GM19452 (cell line): ENCODE measurements around the gene E4F1.

Experiments
- ATAC-seq: cut with Tn5 transposase; IDR thresholded peaks from one replicate; pipeline ENCODE4 v1.9.1; 2021; ENCODE audit not compliant: unreplicated experiment

E4F1 gene

DNA sequence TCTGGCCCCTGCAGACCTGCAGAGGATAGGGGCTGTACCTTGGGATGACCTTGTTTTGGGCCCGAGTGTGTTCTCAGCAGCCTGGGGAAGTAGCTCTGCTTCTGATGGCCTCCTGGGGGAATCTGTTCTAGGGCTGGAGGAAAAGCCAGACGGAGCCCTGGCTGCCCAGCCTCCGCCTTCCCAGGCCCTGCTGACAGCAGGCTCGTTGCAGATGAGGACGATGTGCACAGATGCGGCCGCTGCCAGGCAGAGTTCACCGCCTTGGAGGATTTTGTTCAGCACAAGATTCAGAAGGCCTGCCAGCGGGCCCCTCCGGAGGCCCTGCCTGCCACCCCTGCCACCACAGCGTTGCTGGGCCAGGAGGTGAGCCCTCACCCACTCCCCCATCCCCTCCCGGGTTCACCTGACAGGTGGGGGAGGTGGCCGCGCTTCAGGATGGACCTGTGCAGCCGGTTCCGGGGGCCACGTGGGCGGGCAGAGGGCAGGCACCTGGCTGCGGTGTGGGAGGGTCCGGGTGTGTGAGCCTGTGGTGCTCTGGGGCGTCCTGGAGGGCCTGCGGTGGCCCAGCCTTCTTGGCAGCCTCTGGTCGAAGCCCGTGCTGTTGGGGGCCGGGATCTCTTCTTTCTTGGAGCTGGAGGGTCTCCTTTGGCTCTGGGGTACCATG, 4.9 kb downstream of the E4F1 start:
- ATAC-seq = no peak

DNA sequence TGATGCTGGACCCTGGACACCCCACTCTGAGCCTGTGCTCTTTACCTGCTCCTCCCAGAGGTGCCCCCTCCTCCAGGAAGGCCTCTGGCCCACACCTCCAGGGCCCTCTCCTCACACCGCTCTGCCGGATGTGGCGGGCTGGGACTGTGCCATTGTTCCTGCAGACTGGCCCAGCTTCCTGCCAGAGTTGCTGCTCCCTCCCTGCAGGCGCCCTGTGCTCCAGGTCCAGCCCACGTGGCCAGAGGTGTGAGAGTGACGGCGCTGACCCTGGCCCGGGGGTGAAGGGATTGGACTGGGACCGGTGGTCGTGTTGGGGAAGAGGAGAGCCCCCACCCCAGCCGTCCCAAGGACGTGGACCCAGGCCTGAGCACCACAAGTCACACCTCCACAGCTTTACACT, 5.7 kb downstream of the E4F1 start:
- ATAC-seq = no peak

DNA sequence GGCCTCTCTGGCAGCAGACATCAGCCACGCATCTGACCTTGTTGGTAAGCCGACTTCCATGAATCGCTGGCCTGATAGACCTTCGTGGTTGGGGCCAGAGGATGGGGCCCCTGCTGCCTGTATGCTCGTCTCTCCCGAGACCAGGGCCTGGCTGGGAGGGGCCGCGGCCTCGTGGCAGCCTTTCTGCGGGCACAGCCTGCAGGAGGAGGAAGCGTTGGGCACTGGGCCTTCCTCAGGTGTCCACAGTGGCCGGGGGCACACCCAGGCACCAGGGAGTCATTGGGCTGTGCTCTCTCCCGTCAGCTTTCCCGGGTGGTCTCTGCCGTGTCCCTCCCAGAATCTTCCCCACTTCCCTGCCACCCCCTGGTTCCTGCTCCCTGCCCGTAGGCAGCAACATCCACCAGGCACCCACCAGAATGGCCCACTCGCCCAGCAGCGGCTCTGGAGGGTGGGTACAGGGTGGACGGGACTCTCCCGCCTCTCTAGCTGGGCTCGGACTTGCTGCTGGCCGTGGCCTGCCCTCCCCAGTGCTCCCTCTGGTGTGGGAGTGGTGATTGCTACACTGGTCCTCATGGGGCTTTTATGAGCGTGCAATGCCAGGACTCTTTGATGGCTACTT, 6.3 kb downstream of the E4F1 start:
- ATAC-seq = no peak

DNA sequence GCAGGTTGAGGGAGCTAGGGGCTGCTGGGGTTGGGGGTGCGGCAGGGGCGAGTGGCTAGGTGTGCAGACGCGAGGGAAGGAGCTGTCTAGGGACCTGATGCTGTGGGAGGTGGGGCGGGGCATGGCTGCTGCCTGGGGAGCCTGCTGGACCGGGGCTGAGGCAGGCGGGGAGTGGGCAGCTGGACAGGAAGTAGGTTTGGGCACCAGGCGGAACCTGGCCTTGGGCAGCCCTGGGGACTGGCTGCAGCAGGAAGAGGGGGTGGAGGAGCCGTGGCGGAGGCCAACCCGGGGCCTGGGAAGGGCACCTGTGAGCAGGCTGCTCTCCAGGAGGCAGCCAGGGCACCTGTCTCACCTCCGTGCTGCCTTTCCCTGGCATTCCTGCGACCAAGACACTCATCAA, 7.0 kb downstream of the E4F1 start:
- ATAC-seq = no peak

DNA sequence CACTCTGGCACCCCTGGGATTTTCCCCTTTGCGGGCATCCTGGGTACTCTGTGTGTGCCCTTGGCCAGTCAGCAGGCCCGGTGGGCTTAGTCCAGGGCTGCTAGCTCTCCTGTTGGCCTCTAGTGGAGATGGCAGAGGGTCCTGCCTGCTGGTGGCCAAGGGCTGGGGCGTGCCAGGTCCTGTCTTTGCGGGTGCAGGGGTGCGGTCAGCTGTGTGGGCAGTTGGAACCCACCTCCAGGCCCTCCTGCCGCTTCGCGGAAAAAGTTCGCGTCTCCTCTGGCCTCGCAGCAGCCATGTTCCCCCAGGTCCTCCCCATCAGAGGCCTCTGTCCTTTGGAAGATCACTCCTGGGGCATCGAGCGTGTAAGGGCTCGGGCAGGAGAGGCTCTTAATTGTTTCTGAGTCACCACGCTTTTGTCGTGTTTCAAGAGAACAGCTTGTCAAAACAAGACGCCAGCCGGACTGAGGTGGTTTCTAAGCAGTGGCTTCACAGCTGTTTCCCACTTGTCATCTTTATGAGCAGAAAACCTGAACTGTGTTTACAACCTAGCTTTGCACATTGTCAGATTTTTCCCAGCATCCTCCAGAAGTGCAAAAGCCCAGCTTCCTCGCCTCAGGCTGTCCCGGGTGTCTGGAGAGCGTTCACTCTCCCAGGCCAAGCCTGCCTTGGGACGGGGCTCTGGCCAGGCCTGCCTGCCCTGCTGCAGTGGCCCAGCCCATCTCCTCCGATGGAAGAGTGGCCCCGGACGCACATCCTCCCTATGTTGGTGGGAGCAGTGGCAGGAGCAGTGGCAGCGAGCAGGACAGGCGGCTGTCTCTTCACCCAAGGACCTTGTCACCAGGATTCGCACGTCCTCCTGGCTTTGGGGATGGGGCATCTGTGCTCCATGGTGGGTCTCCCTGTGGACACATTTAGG, 7.9 kb downstream of the E4F1 start:
- ATAC-seq = no peak

DNA sequence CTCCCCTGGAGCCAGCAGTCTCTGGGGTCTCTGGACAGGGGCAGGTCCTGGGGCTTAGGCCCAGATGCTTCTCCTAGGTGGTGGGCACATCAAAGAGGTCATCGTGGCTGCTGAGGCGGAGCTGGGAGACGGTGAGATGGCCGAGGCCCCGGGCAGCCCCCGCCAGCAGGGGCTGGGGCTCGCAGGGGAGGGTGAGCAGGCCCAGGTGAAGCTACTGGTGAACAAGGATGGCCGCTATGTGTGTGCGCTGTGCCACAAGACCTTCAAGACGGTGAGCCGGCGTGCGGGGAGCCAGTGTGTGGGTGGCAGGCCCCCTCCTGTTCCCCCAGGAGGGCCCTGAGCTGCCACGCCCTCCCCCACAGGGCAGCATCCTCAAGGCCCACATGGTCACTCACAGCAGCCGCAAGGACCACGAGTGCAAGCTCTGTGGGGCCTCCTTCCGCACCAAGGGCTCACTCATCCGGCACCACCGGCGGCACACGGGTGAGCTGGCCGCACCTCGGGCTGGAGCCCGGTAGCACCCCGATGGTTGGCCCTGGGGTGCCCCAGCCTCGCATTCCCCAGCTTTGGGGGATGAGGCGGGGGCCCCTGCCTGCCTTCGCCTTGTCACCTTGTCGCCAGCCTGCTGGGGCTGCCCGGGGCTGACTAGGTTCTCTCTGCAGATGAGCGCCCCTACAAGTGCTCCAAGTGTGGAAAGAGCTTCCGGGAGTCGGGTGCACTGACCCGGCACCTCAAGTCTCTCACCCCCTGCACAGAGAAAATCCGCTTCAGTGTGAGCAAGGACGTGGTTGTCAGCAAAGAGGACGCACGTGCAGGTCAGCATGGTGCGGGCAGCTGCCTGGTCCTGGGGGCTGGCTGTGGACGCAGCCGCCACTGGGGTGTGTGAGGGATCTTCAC, 9.0 kb downstream of the E4F1 start:
- ATAC-seq = no peak

DNA sequence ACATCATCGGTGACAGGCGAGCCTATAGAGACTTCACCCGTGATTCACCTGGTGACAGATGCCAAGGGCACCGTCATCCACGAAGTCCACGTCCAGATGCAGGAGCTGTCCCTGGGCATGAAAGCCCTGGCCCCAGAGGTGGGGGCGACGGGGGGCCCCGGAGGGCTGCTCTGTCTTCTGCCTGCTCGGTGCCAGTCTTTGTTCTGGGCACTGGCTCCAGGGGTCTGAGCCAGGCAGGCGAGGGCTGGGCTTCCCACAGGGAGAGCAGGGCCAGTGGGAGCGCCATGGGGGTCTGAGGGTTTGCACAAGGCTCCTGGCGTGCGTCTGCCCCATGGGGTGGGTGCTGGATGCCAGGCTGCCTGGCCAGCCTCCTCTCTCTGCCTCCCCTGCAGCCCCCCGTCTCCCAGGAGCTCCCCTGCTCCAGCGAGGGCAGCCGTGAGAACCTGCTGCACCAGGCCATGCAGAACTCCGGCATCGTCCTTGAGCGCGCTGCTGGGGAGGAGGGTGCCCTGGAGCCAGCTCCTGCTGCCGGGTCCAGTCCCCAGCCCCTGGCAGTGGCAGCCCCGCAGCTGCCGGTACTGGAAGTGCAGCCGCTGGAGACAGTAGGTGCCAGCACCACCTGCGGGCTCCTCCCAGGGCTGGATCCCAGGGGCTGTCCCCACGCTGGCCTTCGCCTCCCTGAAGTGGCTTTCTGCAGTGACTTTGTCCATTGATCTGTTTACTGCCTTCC, 9.8 kb downstream of the E4F1 start:
- ATAC-seq = no peak

DNA sequence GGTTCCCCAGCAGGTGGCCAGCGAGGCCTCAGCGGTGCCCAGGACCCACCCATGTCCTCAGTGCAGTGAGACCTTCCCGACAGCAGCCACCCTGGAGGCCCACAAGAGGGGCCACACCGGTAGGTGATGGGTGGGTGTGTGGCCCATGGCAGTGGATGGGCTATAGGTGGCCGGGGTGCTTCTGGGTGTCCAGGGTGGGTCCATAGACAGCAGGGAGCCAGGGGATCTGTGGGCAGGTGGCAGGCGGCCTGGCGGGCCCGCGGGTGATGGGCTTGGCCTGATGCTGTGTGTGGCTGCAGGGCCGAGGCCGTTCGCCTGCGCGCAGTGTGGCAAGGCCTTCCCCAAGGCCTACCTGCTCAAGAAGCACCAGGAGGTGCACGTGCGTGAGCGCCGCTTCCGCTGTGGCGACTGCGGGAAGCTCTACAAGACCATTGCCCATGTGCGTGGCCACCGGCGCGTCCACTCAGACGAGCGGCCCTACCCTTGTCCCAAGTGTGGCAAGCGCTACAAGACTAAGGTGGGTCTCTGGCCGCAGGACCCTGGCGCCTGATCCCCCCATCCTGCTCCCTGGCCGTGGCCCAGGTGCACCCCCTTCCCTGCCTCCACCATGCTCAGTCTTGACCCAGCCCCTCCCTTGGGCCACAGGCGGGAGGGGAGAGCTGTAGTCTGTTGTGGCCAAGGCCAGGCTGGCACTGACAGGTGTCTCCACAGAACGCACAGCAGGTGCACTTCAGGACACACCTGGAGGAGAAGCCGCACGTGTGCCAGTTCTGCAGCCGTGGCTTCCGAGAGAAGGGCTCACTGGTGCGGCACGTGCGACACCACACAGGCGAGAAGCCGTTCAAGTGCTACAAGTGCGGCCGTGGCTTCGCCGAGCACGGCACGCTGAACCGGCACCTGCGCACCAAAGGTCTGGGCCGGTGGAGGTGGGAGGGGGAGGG, 10.8 kb downstream of the E4F1 start:
- no peak for ATAC-seq

DNA sequence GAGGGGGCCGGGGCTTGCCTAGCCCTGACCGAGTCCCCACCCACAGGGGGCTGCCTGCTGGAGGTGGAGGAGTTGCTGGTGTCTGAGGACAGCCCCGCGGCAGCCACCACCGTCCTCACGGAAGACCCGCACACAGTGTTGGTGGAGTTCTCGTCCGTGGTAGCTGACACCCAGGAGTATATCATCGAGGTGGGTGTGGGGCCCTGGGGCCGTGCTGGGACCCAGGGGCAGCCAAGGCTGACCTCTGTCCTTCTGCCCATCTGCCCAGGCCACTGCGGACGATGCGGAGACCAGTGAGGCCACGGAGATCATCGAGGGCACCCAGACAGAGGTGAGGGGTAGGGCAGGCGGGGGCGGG, 11.4 kb downstream of the E4F1 start:
- no peak for ATAC-seq

DNA sequence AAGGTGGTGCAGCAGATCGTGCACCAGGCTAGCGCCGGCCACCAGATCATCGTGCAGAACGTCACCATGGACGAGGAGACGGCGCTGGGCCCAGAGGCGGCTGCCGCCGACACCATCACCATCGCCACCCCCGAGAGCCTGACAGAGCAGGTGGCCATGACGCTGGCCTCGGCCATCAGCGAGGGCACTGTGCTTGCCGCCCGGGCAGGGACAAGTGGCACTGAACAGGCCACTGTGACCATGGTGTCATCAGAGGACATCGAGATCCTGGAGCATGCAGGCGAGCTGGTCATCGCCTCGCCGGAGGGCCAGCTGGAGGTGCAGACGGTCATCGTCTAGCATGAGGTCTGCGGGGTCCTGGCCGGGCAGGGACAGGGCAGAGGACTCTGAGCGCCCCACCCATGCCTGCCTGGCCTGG, 11.9 kb downstream of the E4F1 start:
- no peak for ATAC-seq

DNA sequence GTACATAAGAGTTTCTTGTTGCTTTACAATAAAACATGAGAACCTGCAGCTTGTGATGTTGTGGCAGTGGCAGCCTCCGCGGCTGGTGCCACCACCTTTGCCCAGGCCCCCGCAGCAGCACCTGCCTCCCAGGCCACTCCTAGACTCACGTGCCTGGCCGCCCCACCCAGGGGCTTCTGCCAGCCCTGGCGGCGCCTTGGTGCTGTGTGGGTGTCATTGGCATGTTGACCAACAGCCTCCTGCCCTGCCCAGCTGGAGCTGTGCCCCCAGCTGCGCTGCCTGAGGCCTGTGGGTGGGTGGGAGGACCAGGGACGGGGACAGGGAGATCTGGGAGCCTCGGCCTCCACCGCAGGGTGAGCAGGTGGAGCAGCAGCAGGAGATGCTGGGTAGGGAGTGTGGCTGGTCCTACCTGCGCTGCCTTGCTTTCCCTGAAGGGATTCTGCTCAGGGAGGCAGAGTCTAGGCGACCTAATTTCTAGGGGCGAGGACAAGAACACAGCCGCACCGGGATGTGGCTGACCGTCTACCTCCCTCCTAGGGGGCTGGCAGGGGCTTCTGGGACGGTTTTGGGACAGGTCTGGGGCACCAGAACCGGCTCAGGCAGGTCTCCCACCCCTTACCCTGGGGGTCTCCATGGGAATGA, 12.4 kb downstream of the E4F1 start:
- ATAC-seq = no peak

DNA sequence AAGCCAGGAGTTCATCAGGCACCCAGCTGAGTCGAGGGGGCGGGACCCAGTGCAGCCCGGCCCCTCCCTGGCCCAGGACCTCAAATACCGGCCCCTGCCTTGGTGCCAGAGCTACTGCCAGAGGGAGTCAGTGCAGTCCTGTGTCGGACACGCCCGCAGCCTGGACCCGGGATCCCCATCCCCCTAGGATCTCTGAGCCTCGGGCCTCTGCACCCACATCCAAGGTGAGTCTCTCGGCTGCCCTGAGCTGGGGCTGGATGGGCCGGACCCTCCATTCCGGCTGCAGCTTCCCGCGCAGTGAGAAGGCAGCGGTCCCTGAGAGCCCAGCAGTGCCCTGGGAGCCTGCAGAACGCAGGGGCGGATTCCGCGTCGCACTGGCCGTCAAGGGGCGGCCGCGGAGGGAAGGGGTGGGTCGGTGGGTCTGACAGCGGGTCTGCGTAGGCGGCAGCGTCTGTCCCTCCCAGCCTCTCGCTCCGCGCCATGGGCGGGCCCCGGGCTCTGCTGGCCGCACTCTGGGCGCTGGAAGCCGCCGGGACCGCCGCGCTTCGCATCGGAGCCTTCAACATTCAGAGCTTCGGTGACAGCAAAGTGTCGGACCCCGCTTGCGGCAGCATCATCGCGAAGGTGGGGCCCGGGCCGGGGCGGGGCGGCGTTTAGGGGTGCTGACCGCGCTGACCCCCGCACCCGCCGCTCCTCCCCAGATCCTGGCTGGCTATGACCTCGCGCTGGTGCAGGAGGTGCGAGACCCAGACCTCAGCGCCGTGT, 13.1 kb downstream of the E4F1 start, which contains the start of gene DNASE1L2:
TSS of gene DNASE1L2 (plus strand) at position 108 of the 765 bp plus-strand sequence. CDS start at position 481, 373 bp downstream.
- ATAC-seq = no peak

DNA sequence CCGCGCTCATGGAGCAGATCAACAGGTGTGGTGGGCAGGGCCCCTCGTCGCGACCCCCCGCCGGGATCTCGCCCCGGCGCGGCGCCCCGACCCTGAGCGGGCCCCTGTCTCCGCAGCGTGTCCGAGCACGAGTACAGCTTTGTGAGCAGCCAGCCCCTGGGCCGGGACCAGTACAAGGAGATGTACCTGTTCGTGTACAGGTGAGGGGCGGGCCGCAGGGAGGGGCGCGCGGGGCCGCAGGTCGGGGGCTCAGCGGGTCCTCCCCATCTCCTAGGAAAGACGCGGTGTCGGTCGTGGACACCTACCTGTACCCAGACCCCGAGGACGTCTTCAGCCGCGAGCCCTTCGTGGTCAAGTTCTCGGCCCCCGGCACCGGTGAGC, 13.7 kb downstream of the E4F1 start:
- ATAC-seq = no peak

DNA sequence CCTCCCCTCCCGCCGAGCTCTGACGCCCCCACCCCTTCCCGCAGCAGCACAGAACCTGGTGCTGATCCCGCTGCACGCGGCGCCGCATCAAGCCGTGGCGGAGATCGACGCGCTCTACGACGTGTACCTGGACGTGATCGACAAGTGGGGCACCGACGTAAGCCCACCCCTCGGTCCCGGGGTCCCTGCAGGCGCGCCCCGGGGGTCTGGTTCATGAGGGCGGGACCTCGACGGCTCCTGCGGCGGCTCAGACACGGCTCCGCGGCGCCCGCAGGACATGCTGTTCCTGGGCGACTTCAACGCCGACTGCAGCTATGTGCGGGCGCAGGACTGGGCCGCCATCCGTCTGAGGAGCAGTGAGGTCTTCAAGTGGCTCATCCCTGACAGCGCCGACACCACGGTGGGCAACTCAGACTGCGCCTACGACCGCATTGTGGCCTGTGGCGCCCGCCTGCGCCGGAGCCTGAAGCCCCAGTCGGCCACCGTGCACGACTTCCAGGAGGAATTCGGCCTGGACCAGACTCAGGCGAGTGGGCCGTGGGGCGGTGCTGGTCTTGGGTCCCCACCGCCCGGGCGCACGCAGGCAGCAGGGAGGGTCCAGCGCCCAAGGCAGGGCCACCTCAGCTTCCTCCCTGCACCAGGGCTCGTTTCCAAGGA, 14.2 kb downstream of the E4F1 start:
- ATAC-seq = no peak

DNA sequence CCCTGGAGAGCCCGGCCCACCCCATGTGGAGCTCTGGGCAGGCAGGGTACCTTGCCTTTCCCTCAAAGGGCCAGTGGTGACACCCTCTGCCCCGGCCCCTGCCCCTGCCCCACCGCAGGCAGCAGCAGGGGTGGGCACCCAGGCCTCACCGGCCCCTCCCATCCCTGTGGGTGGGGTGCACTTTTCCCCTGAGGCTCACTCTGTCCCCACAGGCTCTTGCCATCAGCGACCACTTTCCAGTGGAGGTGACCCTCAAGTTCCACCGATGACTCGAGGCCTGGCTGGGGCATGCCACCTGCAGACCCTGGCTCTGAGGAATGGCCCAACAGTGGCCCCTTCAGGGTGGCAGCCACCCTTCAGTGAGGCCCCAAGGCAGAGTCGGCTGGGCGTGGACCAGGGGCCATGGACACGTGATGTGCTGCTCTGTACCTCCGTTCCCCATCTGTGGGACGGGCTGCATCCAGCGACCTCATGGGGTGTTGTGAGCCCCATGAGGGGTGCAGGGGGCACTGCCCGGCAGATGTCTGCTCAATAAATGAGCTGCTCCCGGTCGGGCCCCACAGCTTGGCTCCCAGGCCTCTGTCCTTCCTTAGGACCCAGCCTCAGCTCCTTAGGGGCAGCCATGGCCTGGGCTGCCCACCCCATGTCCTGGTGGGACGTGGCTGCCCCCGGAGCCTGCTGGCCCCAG, 14.9 kb downstream of the E4F1 start:
- no peak for ATAC-seq

DNA sequence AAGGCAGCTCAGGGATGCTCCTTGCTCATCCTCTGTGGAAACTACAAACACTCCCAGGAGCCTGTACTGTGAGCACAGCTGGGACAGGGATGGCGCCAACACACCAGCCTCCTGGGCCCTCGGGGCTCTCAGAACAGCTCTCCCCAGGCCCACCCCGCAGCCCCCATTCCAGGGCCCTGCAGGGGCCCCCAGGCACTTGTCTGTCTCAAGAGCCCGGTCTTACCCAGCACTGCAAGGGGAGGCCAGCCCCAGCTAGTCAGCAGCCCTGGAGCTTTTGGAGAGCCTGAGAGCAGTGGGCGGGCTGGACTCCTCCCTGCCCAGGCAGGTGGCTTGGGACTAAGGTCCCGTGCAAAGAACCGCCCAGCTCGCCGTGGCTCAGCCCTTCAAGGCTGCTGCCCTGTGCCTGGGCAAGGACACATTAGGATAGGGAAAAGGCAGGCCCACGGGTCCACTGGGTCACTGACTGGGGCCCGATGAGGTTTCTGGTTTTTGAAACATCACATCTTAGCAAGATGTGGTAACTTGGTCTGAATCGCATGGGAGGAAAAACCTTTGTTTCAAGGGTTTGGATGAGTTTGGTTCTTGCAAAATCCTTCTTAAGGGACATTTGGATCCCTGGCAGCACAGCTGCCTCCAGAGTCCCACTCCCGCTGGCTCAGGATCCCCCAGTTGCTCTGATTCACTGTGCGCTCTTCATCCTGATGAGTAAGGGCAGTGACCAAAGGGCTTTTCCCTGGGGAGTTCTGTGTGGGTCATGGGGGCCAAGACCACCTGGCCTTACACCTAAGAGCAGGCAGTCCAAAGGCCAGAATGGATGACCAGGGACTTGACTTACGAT, 15.7 kb downstream of the E4F1 start:
- ATAC-seq = no peak
